DND-41 (cell line): ENCODE data around the gene SSR2.

Source experiments
- ATAC-seq: fragments of 200-7000 bp; cut with Tn5 transposase; 3 replicates; pipeline ENCODE4 v1.9.1; 2021; ENCODE audit warnings: low read depth; ENCODE audit not compliant: insufficient read depth
- DNase-seq: peaks from one replicate; pipeline ENCODE4 v3.0.0-alpha.2; 2020
- H2AFZ ChIP-seq: 2 replicates; pipeline ENCODE4 v1.6.0; 2012; ENCODE audit warnings: low read depth, low read length
- H3K27ac ChIP-seq: 2 replicates; pipeline ENCODE4 v1.5.1; 2012; ENCODE audit warnings: low read length, inconsistent platforms
- H3K27me3 ChIP-seq: fragments of 200-600 bp; sonication (generic); 2 replicates; pipeline ENCODE4 v1.6.0; 2012; ENCODE audit warnings: low read length, mild to moderate bottlenecking, inconsistent platforms; ENCODE audit not compliant: insufficient read depth, poor library complexity
- H3K36me3 ChIP-seq: 2 replicates; pipeline ENCODE4 v1.5.1; 2012; ENCODE audit warnings: low read length, inconsistent platforms; ENCODE audit not compliant: insufficient read depth
- H3K4me1 ChIP-seq: 2 replicates; pipeline ENCODE4 v1.5.1; 2012; ENCODE audit warnings: mild to moderate bottlenecking, low read length; ENCODE audit not compliant: insufficient read depth
- H3K4me2 ChIP-seq: 2 replicates; pipeline ENCODE4 v1.6.0; 2012; ENCODE audit warnings: mild to moderate bottlenecking, moderate library complexity, low read length, inconsistent platforms; ENCODE audit not compliant: insufficient read depth
- H3K4me3 ChIP-seq, 2 experiments: fragments of 200-600 bp in 1 of 2; shearing (Covaris generic) in 1 of 2; 2 replicates each; pipeline ENCODE4 v1.5.1; 2012 to 2016; ENCODE audit warnings: inconsistent platforms in 2 of 2, low read length in 2 of 2, mild to moderate bottlenecking in 2 of 2, low read depth in 1 of 2, moderate library complexity in 1 of 2
- H3K79me2 ChIP-seq: 2 replicates; pipeline ENCODE4 v1.6.0; 2012; ENCODE audit warnings: low read length, inconsistent platforms; ENCODE audit not compliant: insufficient read depth
- H3K9ac ChIP-seq: 2 replicates; pipeline ENCODE4 v1.6.0; 2012; ENCODE audit warnings: low read depth, mild to moderate bottlenecking, inconsistent platforms, low read length, moderate library complexity
- H3K9me3 ChIP-seq: 2 replicates; pipeline ENCODE4 v1.5.1; 2012; ENCODE audit warnings: low read length, moderate library complexity, mild to moderate bottlenecking, inconsistent platforms; ENCODE audit not compliant: insufficient read depth, severe bottlenecking
- H4K20me1 ChIP-seq: 2 replicates; pipeline ENCODE4 v1.6.0; 2012; ENCODE audit warnings: low read length; ENCODE audit not compliant: insufficient read depth
- CTCF ChIP-seq: IDR thresholded peaks from 2 replicates; pipeline ENCODE4 v1.5.1; 2012; ENCODE audit warnings: borderline replicate concordance, low read length, moderate library complexity, mild to moderate bottlenecking; ENCODE audit not compliant: poor library complexity, severe bottlenecking; ENCODE audit errors: extremely low read depth
- EZH2 ChIP-seq: IDR thresholded peaks from 3 replicates; pipeline ENCODE4 v1.6.1; 2012; ENCODE audit warnings: borderline replicate concordance, low read depth, mild to moderate bottlenecking, moderate library complexity, low read length, inconsistent platforms; ENCODE audit not compliant: severe bottlenecking

Gene SSR2

GRCh38 chr1:156020293-156021092 is at the start of gene SSR2:
TSS of gene SSR2 (minus strand) at chr1:156020951. CDS start at chr1:156020167, 784 bp downstream.
- Histone ChIP-seq H3K9me3 (no peaks in the 10 kb centered on the region), H3K36me3 (peaks cover 22% of the 10 kb centered on the region), H3K9ac (peak within 1 kb of the TSS; percentile 77), H3K4me2 (peak within 1 kb of the TSS; percentile 95), H2AFZ (peak within 1 kb of the TSS; percentile 80), H3K27me3 (no peaks in the 10 kb centered on the region), H3K27ac (peak within 1 kb of the TSS; percentile 92), H3K79me2 (peaks cover 27% of the 10 kb centered on the region), H3K4me1 (peaks cover 20% of the 10 kb centered on the region), H3K4me3 (peak within 1 kb of the TSS; percentile 72 to 98), H4K20me1 (peaks cover 5% of the 10 kb centered on the region; the same call in 1 of the 2 replicates)
- DNase-seq (peak; percentile 91), ATAC-seq (peak; percentile 99)
- peak; percentile 28 for TF ChIP-seq CTCF
- no peak for TF ChIP-seq EZH2

- Histone ChIP-seq H3K9ac (no peak overlapping the region), H3K9me3 (no peaks in the 10 kb centered on the region), H2AFZ (no peak overlapping the region), H3K79me2 (no peaks in the 10 kb centered on the region), H3K27me3 (no peaks in the 10 kb centered on the region), H3K4me3 (no peak overlapping the region), H3K4me1 (no peaks in the 10 kb centered on the region), H3K36me3 (peaks cover 11% of the 10 kb centered on the region; the same call in 1 of the 2 replicates), H4K20me1 (peaks cover 3% of the 10 kb centered on the region; the same call in 1 of the 2 replicates), H3K27ac (no peak overlapping the region), H3K4me2 (no peak overlapping the region)
- TF ChIP-seq EZH2, result no peak
- ATAC-seq (no peak), DNase-seq (no peak)
These were observed 49.8 kb upstream of the SSR2 start for GRCh38 chr1:156070548-156070947.

GRCh38 chr1:156069490-156070455 is 49.0 kb upstream of the SSR2 start:
- no peaks in the 10 kb centered on the region for H3K79me2 ChIP-seq
- no peaks in the 10 kb centered on the region for H3K4me1 ChIP-seq
- no peak overlapping the region for H3K9ac ChIP-seq
- H4K20me1 ChIP-seq, result no peaks in the 10 kb centered on the region
- no peak overlapping the region for H3K4me3 ChIP-seq
- H3K9me3 ChIP-seq, result no peaks in the 10 kb centered on the region
- no peaks in the 10 kb centered on the region for H3K27me3 ChIP-seq
- no peak overlapping the region for H3K27ac ChIP-seq
- TF ChIP-seq EZH2 (no peak), CTCF (no peak)
- no peak for ATAC-seq
- DNase-seq, result no peak
- no peak overlapping the region for H2AFZ ChIP-seq
- H3K4me2 ChIP-seq, result no peak overlapping the region
- H3K36me3 ChIP-seq, result peaks cover 3% of the 10 kb centered on the region; the same call in 1 of the 2 replicates
